Endothelial cell of umbilical vein (primary cell): ENCODE results near the gene ITGB1. TPM values are rescaled to one million over a fixed set of nuclear protein-coding genes. Genes with fewer than 3 reads are reported as not detected.

Experiments used
- BruUV-seq: library from RNA; stranded (reverse); fragments of 400-500 nt; replicated peaks from 2 replicates; lab custom pipeline; 2021; lab: Mats Ljungman, UMichigan
- CTCF ChIA-PET: fragments of 300-600, 350-600 bp; sonication (Branson Sonifier 250); formaldehyde crosslinking; loops from one replicate; lab custom pipeline; 2021; ENCODE audit warnings: antibody characterized with exemption, inconsistent platforms; lab: Charles Lee
- POLR2A ChIA-PET: fragments of 300-600, 350-600 bp; sonication (Branson Sonifier 250); formaldehyde crosslinking; loops from one replicate; lab custom pipeline; 2021; ENCODE audit warnings: antibody characterized with exemption, inconsistent platforms; lab: Charles Lee
- DNase-seq: peaks from one replicate; pipeline ENCODE4 v3.0.0-alpha.2; 2011; ENCODE audit warnings: low read depth, low spot score
- FAIRE-seq: peaks from 2 replicates; lab custom pipeline; 2011; peaks lifted over from hg19 to GRCh38; lab: Jason Lieb, UNC
- H2AFZ ChIP-seq: 2 replicates; pipeline ENCODE4 v1.6.0; 2012; ENCODE audit warnings: low read depth, low read length, control low read depth, inconsistent platforms
- H3K27ac ChIP-seq: 2 replicates; pipeline ENCODE4 v1.5.1; 2011; ENCODE audit warnings: low read depth, mild to moderate bottlenecking, control low read depth, low read length, moderate library complexity; ENCODE audit not compliant: insufficient read depth
- H3K27me3 ChIP-seq, 2 experiments: 2 replicates each; pipeline versions ENCODE4 v1.6.0 to v1.6.1; 2011; ENCODE audit warnings: low read length in 2 of 2, mixed read lengths in 1 of 2; ENCODE audit not compliant: control insufficient read depth in 2 of 2, insufficient read depth in 2 of 2
- H3K36me3 ChIP-seq, 2 experiments: 2 replicates in 1 of 2; 3 replicates in 1 of 2; pipeline ENCODE4 v1.5.1; 2011; ENCODE audit warnings: low read length in 2 of 2, mild to moderate bottlenecking in 1 of 2, moderate library complexity in 1 of 2; ENCODE audit not compliant: control insufficient read depth in 2 of 2, insufficient read depth in 2 of 2; ENCODE audit errors: extremely low read depth in 1 of 2
- H3K4me1 ChIP-seq: 3 replicates; pipeline ENCODE4 v1.5.1; 2011; ENCODE audit warnings: mild to moderate bottlenecking, low read length; ENCODE audit not compliant: control insufficient read depth, insufficient read depth; ENCODE audit errors: extremely low read depth
- H3K4me2 ChIP-seq: 2 replicates; pipeline ENCODE4 v1.6.1; 2011; ENCODE audit warnings: low read length, control low read depth, mixed read lengths; ENCODE audit not compliant: insufficient read depth
- H3K4me3 ChIP-seq, 3 experiments: fragments of 200-600 bp in 1 of 3; sonication (generic), shearing (Covaris generic) in 1 of 3; replicated peaks in 1 of 3; 2 replicates each; pipeline ENCODE4 v1.5.1; 2011 to 2016; ENCODE audit warnings: control low read depth in 3 of 3, low read length in 3 of 3, mild to moderate bottlenecking in 2 of 3, inconsistent platforms in 1 of 3, low read depth in 1 of 3, moderate library complexity in 1 of 3; ENCODE audit not compliant: insufficient read depth in 1 of 3
- H3K79me2 ChIP-seq: 2 replicates; pipeline ENCODE4 v1.6.0; 2012; ENCODE audit warnings: low read length, inconsistent platforms; ENCODE audit not compliant: control insufficient read depth, insufficient read depth
- H3K9ac ChIP-seq: replicated peaks from 2 replicates; pipeline ENCODE3; 2011; ENCODE audit warnings: low read length, control low read depth; ENCODE audit not compliant: insufficient read depth; ENCODE audit errors: extremely low read depth
- H3K9me1 ChIP-seq: replicated peaks from 3 replicates; pipeline ENCODE4 v1.6.0; 2011; ENCODE audit warnings: mild to moderate bottlenecking, low read length; ENCODE audit not compliant: control insufficient read depth, insufficient read depth; ENCODE audit errors: extremely low read depth
- H3K9me3 ChIP-seq: replicated peaks from 2 replicates; pipeline ENCODE4 v1.5.1; 2012; ENCODE audit warnings: low read length, inconsistent platforms; ENCODE audit not compliant: control insufficient read depth, insufficient read depth
- H4K20me1 ChIP-seq: replicated peaks from 2 replicates; pipeline ENCODE3; 2011; ENCODE audit warnings: mild to moderate bottlenecking, low read length; ENCODE audit not compliant: control insufficient read depth, insufficient read depth; ENCODE audit errors: extremely low read depth
- EZH2 ChIP-seq: IDR thresholded peaks from 2 replicates; pipeline ENCODE4 v1.6.1; 2012; ENCODE audit warnings: borderline replicate concordance, low read depth, mild to moderate bottlenecking, moderate library complexity, low read length, inconsistent platforms; ENCODE audit not compliant: severe bottlenecking
- FOS ChIP-seq: IDR thresholded peaks from 2 replicates; pipeline ENCODE4 v1.6.1; 2011; ENCODE audit warnings: mild to moderate bottlenecking, low read length, moderate library complexity, borderline replicate concordance; ENCODE audit not compliant: insufficient read depth
- GATA2 ChIP-seq: IDR thresholded peaks from 2 replicates; pipeline ENCODE4 v1.7.0; 2011; ENCODE audit warnings: low read depth, mild to moderate bottlenecking, moderate library complexity, mixed read lengths, low read length; ENCODE audit not compliant: insufficient read length, insufficient read depth
- JUN ChIP-seq: IDR thresholded peaks from 2 replicates; pipeline ENCODE4 v1.6.1; 2011; ENCODE audit warnings: borderline replicate concordance, low read depth; ENCODE audit not compliant: insufficient read length, insufficient read depth
- MYC ChIP-seq: IDR thresholded peaks from one replicate; pipeline ENCODE4 v1.6.1; 2011; ENCODE audit warnings: mild to moderate bottlenecking, low read depth, low read length
- POLR2A ChIP-seq: IDR thresholded peaks from 2 replicates; pipeline ENCODE4 v1.6.1; 2012; ENCODE audit warnings: low read depth, mild to moderate bottlenecking, control low read depth, low read length
- POLR2AphosphoS5 ChIP-seq: IDR thresholded peaks from 2 replicates; pipeline ENCODE4 v1.6.1; 2012; ENCODE audit warnings: low read depth, mild to moderate bottlenecking, control low read depth, low read length, moderate library complexity; ENCODE audit not compliant: insufficient read depth
- dilution Hi-C: fragments of 300-500 bp; cut with MboI; formaldehyde crosslinking; loops from one replicate; pipeline ENCODE4 v1.15.0; 2019; ENCODE audit warnings: low sequenced_read_pairs; ENCODE audit not compliant: extremely low pct_ligation_motif_present
- intact Hi-C: fragments of 100-400 bp; cut with micrococcal nuclease; formaldehyde crosslinking; loops from one replicate; pipeline ENCODE4 v1.10.0; 2022
- polyA plus RNA-seq, 4 experiments: library from polyadenylated mRNA; depleted of rRNA in 3 of 4; stranded (reverse) in 3 of 4; unstranded in 1 of 4; fragments of >200 nt; gene quantifications; 2 replicates each; pipeline versions ENCODE4 v1.2.1 to v1.2.3, GENCODE V29; 2011 to 2012; ENCODE audit warnings: missing spikeins in 1 of 4
- total RNA-seq: library from RNA; stranded (reverse); gene quantifications from 2 replicates; pipeline ENCODE4 v1.2.3, GENCODE V29; 2021
- TF ChIP-seq, protein P1 (sequence below): IDR thresholded peaks from 2 replicates; pipeline ENCODE4 v1.6.1; 2011; ENCODE audit not compliant: insufficient read depth, insufficient read length
- TF ChIP-seq, protein P2 (sequence below), 2 donors: IDR thresholded peaks; 1 replicate in 1 of 2; 2 replicates in 1 of 2; pipeline ENCODE4 v1.5.1; 2011; ENCODE audit warnings: low read length in 2 of 2, mild to moderate bottlenecking in 2 of 2, moderate library complexity in 2 of 2, control low read depth in 1 of 2, inconsistent platforms in 1 of 2, low read depth in 1 of 2; ENCODE audit not compliant: insufficient read depth in 1 of 2; ENCODE audit errors: extremely low read depth in 1 of 2

ITGB1 gene
- total and polyA plus RNA-seq, 2 donors (not counting 3 experiments of a cell fraction or from before 2014, with no cell fraction given) = 424 to 1,147 TPM

DNA sequence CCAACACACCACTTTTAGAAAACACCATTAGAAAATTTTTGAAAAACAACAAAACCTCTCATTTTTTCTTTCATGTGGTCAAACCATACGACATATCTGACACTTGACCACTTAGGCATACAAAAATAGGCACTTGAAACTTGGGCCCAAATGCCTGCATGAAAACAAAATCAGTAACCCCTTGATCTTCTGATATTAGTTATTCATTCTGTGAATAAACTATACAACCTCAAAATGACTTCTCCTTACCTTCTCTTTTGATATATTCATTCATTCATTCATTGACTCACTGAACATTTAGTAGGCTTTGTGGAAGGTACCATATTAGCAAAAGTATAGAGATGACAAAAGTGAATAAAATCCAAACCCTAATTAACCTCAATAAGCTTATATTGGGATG is 26.4 kb downstream of the ITGB1 start:
- POLR2A ChIA-PET = interaction anchor here (1.3 kb wide), 1 partner anchor 24 kb away, joined by 4 read pairs; no protein-coding TSS in a partner anchor
- no peak overlapping the region for H2AFZ ChIP-seq

More for the DNA sequence above, 26.4 kb downstream of the ITGB1 start:
- Histone ChIP-seq H3K4me1 (no peaks in the 10 kb centered on the region), H3K9ac (no peak overlapping the region), H3K36me3 (peaks cover 11 to 52% of the 10 kb centered on the region in 2 experiments), H3K27ac (no peak overlapping the region), H3K9me3 (no peaks in the 10 kb centered on the region), H3K4me3 (no peak overlapping the region), H3K9me1 (no peaks in the 10 kb centered on the region), H4K20me1 (peaks cover 9% of the 10 kb centered on the region), H3K27me3 (no peaks in the 10 kb centered on the region), H3K79me2 (peaks cover 93% of the 10 kb centered on the region), H3K4me2 (no peak overlapping the region)
- TF ChIP-seq POLR2A (no peak), JUN (no peak), GATA2 (no peak), POLR2AphosphoS5 (no peak), FOS (no peak), EZH2 (no peak), MYC (no peak)
- TF ChIP-seq, protein P1, sequence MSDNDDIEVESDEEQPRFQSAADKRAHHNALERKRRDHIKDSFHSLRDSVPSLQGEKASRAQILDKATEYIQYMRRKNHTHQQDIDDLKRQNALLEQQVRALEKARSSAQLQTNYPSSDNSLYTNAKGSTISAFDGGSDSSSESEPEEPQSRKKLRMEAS = no peak
- TF ChIP-seq, protein P2, sequence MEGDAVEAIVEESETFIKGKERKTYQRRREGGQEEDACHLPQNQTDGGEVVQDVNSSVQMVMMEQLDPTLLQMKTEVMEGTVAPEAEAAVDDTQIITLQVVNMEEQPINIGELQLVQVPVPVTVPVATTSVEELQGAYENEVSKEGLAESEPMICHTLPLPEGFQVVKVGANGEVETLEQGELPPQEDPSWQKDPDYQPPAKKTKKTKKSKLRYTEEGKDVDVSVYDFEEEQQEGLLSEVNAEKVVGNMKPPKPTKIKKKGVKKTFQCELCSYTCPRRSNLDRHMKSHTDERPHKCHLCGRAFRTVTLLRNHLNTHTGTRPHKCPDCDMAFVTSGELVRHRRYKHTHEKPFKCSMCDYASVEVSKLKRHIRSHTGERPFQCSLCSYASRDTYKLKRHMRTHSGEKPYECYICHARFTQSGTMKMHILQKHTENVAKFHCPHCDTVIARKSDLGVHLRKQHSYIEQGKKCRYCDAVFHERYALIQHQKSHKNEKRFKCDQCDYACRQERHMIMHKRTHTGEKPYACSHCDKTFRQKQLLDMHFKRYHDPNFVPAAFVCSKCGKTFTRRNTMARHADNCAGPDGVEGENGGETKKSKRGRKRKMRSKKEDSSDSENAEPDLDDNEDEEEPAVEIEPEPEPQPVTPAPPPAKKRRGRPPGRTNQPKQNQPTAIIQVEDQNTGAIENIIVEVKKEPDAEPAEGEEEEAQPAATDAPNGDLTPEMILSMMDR (IDR thresholded peaks at IDR 0.05; ENCODE audit: extremely low read depth in 1 of 2, insufficient read depth in 1 of 2, low read depth in 1 of 2, low read length in 2 of 2) = no peak
- DNase-seq = no peak
- intact Hi-C loops (no loop called here), dilution Hi-C loops (no loop called here)
- CTCF ChIA-PET = interaction anchor here (0.8 to 1.6 kb wide), 3 partner anchors 24 to 77 kb away, joined by 3 to 15 read pairs (median 5); no protein-coding TSS in a partner anchor
- TSS peak; percentile 2 for BruUV-seq
- FAIRE-seq = no peak
